GM12875 (cell line): ENCODE measurements around the gene SMOC2.

Experiments used
- H3K4me3 ChIP-seq: one replicate; pipeline ENCODE4 v1.5.1; 2011; ENCODE audit warnings: low read depth, low read length, control low read depth
- TF ChIP-seq, protein P1 (sequence below): IDR thresholded peaks from 2 replicates; pipeline ENCODE4 v1.5.1; 2011; ENCODE audit warnings: low read depth, mild to moderate bottlenecking, control low read depth, inconsistent platforms, low read length, moderate library complexity, borderline replicate concordance; ENCODE audit not compliant: insufficient read depth

The SMOC2 gene

DNA sequence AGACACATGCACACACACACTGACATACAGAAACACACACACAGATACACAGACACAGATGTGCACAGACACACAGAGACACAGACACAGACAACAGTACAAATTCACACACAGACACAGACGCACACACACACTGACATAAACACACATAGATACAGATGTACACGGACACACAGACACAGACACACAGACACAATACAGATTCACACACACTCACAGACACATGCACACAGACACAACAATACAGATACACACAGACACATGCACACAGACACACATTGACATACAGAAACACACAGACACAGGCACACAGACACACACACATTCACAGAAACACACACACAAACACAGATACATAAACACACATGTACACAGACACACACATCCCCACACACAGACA lies 183.6 kb downstream of the SMOC2 start:
- TF ChIP-seq, protein P1, sequence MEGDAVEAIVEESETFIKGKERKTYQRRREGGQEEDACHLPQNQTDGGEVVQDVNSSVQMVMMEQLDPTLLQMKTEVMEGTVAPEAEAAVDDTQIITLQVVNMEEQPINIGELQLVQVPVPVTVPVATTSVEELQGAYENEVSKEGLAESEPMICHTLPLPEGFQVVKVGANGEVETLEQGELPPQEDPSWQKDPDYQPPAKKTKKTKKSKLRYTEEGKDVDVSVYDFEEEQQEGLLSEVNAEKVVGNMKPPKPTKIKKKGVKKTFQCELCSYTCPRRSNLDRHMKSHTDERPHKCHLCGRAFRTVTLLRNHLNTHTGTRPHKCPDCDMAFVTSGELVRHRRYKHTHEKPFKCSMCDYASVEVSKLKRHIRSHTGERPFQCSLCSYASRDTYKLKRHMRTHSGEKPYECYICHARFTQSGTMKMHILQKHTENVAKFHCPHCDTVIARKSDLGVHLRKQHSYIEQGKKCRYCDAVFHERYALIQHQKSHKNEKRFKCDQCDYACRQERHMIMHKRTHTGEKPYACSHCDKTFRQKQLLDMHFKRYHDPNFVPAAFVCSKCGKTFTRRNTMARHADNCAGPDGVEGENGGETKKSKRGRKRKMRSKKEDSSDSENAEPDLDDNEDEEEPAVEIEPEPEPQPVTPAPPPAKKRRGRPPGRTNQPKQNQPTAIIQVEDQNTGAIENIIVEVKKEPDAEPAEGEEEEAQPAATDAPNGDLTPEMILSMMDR: no peak
- H3K4me3 ChIP-seq: no peak overlapping the region

DNA sequence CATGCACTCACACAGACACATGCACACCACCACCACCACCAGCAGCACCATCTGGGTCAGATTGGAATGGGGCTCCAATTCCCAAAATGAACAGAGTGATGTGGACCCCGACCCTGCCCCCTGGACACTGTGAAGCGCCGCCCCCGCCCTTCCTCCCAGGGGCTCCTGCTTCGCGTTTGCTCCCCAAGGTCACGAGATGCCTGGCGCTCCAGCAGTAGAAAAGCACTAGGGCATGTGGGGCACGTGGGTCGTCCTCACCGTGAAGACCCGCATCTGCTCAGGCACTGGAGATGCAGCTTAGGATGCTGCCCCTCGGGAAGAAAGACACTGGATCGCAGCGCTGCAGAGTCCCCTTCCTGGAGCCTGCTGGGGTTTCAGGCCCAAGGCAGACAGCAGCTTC lies 184.0 kb downstream of the SMOC2 start:
- TF ChIP-seq, protein P1: no peak
- H3K4me3 ChIP-seq: no peak overlapping the region

DNA sequence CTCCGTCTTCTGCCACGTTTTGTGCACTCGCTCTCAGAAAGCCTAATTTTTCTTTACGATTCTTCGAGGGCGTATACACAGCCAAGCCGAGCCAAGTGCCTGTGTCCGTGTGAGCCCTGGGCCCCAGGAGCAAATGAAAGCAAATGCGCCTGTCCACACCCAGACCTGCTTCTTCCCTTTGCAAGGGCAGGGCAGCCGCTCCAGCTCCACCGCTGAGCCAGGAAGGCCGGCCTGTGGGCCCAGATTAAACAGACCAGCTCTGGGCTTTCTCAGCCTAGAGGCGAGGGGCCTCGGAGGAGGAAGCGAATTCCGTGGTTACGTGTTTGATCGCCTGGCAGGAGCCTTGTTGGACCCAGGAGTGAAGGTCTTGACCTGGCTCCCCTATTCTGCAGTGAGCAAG lies 184.6 kb downstream of the SMOC2 start:
- H3K4me3 ChIP-seq: no peak overlapping the region
- TF ChIP-seq, protein P1: no peak

DNA sequence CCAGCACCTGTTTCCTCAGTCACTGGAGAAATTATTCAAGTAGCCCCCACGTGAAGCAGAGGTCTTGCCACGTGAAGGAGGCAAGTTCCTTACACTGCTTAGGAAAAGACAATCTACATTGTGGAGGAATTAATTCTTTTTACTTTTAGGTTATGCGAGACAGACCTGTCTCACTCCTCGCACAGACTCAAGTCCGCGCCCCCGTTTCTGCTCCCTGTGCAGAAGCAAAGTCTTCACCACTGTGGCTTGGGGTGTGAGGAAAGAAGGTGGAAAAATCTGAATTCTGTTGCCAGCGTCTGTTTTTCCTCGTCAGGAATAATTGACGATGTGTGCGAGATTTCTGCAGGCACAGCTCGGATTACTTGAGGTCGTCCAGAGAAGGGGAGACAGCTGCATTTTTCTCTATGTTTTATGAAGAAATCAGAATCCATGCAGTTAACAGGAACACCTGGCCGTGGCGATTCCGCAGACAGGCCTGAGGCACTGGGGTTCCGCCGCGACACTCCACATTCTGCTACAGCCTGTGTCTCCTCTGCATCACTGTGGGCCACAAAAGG lies 185.1 kb downstream of the SMOC2 start:
- TF ChIP-seq, protein P1: no peak
- no peak overlapping the region for H3K4me3 ChIP-seq

DNA sequence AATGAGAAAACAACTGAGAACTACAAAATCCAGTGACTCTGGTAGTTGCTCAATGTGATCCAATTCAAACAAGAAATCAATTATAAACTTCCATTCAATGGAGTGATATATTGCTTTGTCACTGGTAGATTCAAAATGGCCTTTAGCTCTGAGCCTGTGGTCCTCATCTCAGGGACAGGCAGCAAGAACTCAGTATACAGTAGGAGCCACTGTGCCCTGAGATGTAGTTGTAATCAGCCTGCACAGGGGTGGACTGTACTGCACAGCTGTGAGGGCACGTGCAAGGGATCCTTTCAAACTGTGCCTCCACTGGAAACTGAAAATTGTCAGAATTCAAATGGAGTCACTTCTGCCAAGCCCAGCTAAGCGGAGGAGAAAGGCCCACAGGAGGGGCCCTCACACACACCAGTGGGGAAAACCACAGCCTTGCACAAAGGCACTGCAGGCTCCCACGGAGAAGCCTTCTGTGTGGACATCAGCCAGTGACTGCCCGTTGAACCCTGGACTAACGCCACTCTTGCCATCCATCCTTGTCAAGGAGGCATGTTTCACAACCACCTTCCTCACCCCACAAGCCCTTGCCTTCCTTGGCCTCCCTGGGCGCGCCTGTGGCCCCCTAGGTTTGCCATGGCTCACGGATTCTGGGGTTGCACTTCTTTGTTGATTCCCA lies 186.7 kb downstream of the SMOC2 start:
- H3K4me3 ChIP-seq: no peak overlapping the region

DNA sequence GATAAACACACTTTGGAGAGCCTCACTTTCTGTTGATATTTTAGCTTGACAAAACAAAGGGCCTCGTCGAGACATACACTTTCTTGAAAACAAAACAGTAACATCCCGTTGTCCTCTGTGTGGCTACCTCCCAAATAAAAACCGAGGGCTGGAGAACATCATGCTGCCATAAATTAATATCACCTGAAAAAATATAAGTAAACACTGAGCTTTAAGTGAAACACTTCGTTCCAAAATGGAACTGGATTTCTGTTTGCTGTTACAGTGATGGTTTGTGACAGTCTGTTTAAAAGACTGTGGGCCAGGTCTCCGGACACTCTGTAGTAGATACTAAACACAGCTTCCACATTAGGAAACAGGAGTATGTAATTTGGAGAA lies 187.2 kb downstream of the SMOC2 start:
- TF ChIP-seq, protein P1: no peak

More for the DNA sequence above, 186.7 kb downstream of the SMOC2 start:
- TF ChIP-seq, protein P1: no peak

DNA sequence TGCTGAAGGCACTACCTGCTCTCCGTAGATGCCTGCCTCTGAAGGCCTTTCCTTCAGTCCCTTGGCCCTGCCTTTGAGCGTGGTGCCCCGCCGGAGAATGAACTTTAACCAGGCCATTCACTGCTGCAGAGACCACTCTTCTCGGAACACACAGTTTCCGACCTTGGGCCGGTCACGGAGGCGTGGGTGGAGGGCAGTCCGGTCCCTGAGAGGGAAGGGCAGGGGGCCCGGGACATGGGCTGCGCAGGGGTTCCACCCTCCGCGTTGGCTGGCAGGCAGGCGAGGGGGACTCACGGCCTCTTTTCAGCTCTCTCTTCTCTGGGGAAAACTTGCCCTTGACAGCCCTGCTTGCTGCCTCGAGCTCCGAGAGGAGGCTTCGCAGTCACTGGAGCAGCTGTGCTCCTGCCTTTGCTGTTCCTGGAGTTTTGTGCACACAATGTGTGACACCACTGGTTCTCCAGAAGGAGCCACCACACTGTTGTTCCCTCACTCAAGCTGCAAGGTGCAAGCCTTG lies 187.8 kb downstream of the SMOC2 start:
- H3K4me3 ChIP-seq: no peak overlapping the region
- TF ChIP-seq, protein P1: no peak

More for the DNA sequence above, 187.2 kb downstream of the SMOC2 start:
- H3K4me3 ChIP-seq: no peak overlapping the region
